Ectodermal cell (in vitro differentiated cells): ENCODE measurements around the gene CAMSAP1.

ENCODE experiments used
- H3K27ac ChIP-seq: 2 replicates; pipeline ENCODE4 v1.7.0; 2013; ENCODE audit warnings: mild to moderate bottlenecking, low read depth, low read length; ENCODE audit not compliant: insufficient read depth, poor library complexity, severe bottlenecking
- H3K27me3 ChIP-seq: 2 replicates; pipeline ENCODE4 v1.7.0; 2013; ENCODE audit warnings: mild to moderate bottlenecking, low read length; ENCODE audit not compliant: insufficient read depth, control insufficient read depth, poor library complexity, severe bottlenecking
- H3K36me3 ChIP-seq: one replicate; pipeline ENCODE4 v1.7.0; 2013; ENCODE audit warnings: low read length; ENCODE audit not compliant: control insufficient read depth, insufficient read depth
- H3K4me1 ChIP-seq: one replicate; pipeline ENCODE4 v1.7.0; 2013; ENCODE audit warnings: low read length; ENCODE audit not compliant: control insufficient read depth, insufficient read depth
- H3K4me3 ChIP-seq: 2 replicates; pipeline ENCODE4 v1.7.0; 2013; ENCODE audit warnings: low read depth, low read length, control low read depth; ENCODE audit not compliant: insufficient read depth
- H3K9me3 ChIP-seq: 2 replicates; pipeline ENCODE4 v1.7.0; 2013; ENCODE audit warnings: mild to moderate bottlenecking, low read length, moderate library complexity; ENCODE audit not compliant: control insufficient read depth
- WGBS, 2 experiments: methylation state at CpG; one replicate each; pipeline ENCODE4 v1.1.7; 2013; ENCODE audit warnings: missing lambda C conversion rate in 2 of 2; 5-methylcytosine and 5-hydroxymethylcytosine counted together

The CAMSAP1 gene

GRCh38 chr9:135928074-135928730 is 20.9 kb upstream of the CAMSAP1 start:
- H3K9me3 ChIP-seq: no peaks in the 10 kb centered on the region
- H3K4me3 ChIP-seq: no peak overlapping the region
- no peaks in the 10 kb centered on the region for H3K4me1 ChIP-seq
- WGBS, 2 experiments: 95% methylated on average over 23 of the region's 23 CpGs
- no peak overlapping the region for H3K27ac ChIP-seq
- H3K36me3 ChIP-seq: peaks cover 7% of the 10 kb centered on the region
- no peaks in the 10 kb centered on the region for H3K27me3 ChIP-seq

GRCh38 chr9:135927195-135928013 is 20.1 kb upstream of the CAMSAP1 start:
- 93 to 96% methylated on average over 25 of the region's 25 CpGs for WGBS, 2 experiments
- H3K4me3 ChIP-seq: no peak overlapping the region
- H3K27ac ChIP-seq: no peak overlapping the region
- no peaks in the 10 kb centered on the region for H3K9me3 ChIP-seq
- H3K36me3 ChIP-seq: peaks cover 2% of the 10 kb centered on the region
- no peaks in the 10 kb centered on the region for H3K27me3 ChIP-seq
- H3K4me1 ChIP-seq: no peaks in the 10 kb centered on the region

GRCh38 chr9:135926402-135927194 is 19.3 kb upstream of the CAMSAP1 start:
- Histone ChIP-seq H3K27ac (no peak overlapping the region), H3K36me3 (no peaks in the 10 kb centered on the region)

GRCh38 chr9:135925496-135926133 is 18.3 kb upstream of the CAMSAP1 start:
- Histone ChIP-seq H3K27me3 (no peaks in the 10 kb centered on the region), H3K9me3 (no peaks in the 10 kb centered on the region), H3K27ac (no peak overlapping the region), H3K4me3 (no peak overlapping the region), H3K4me1 (no peaks in the 10 kb centered on the region), H3K36me3 (no peaks in the 10 kb centered on the region)
- 93 to 95% methylated on average over 19 of the region's 19 CpGs for WGBS, 2 experiments

More at GRCh38 chr9:135926402-135927194, 19.3 kb upstream of the CAMSAP1 start:
- 90% methylated on average over 27 of the region's 27 CpGs for WGBS, 2 experiments
- no peak overlapping the region for H3K4me3 ChIP-seq
- H3K4me1 ChIP-seq: no peaks in the 10 kb centered on the region
- no peaks in the 10 kb centered on the region for H3K27me3 ChIP-seq
- no peaks in the 10 kb centered on the region for H3K9me3 ChIP-seq

- H3K27me3 ChIP-seq: no peaks in the 10 kb centered on the region
- H3K36me3 ChIP-seq: no peaks in the 10 kb centered on the region
- 92 to 93% methylated on average over 27 of the region's 27 CpGs for WGBS, 2 experiments
- no peak overlapping the region for H3K4me3 ChIP-seq
- H3K9me3 ChIP-seq: no peaks in the 10 kb centered on the region
- no peak overlapping the region for H3K27ac ChIP-seq
- H3K4me1 ChIP-seq: no peaks in the 10 kb centered on the region
These were observed 17.4 kb upstream of the CAMSAP1 start for GRCh38 chr9:135924628-135925338.

GRCh38 chr9:135923508-135923907 is 16.2 kb upstream of the CAMSAP1 start:
- Histone ChIP-seq H3K36me3 (no peaks in the 10 kb centered on the region), H3K9me3 (no peaks in the 10 kb centered on the region), H3K4me3 (no peak overlapping the region), H3K4me1 (no peaks in the 10 kb centered on the region), H3K27ac (no peak overlapping the region), H3K27me3 (no peaks in the 10 kb centered on the region)
- 94% methylated on average over 13 of the region's 13 CpGs for WGBS, 2 experiments

GRCh38 chr9:135921749-135922310 is 14.5 kb upstream of the CAMSAP1 start:
- H3K36me3 ChIP-seq: no peaks in the 10 kb centered on the region
- H3K9me3 ChIP-seq: no peaks in the 10 kb centered on the region
- H3K4me3 ChIP-seq: no peak overlapping the region
- H3K27ac ChIP-seq: no peak overlapping the region
- WGBS, 2 experiments: 90 to 92% methylated on average over 12 to 14 of the region's 14 CpGs
- H3K4me1 ChIP-seq: no peaks in the 10 kb centered on the region
- H3K27me3 ChIP-seq: no peaks in the 10 kb centered on the region

- Histone ChIP-seq H3K4me1 (no peaks in the 10 kb centered on the region), H3K36me3 (peaks cover 3% of the 10 kb centered on the region), H3K27ac (no peak overlapping the region), H3K4me3 (no peak overlapping the region), H3K27me3 (no peaks in the 10 kb centered on the region), H3K9me3 (peaks cover 4% of the 10 kb centered on the region)
- WGBS, 2 experiments: 88 to 89% methylated on average over 23 to 24 of the region's 24 CpGs
These were observed 13.7 kb upstream of the CAMSAP1 start for GRCh38 chr9:135920973-135921585.
